B cell (primary cell): ENCODE results near the gene MAST2. TPM values are rescaled to one million over a fixed set of nuclear protein-coding genes. Genes with fewer than 3 reads are reported as not detected.

ENCODE experiments used
- ATAC-seq: fragments of 200-7000 bp; cut with Tn5 transposase; one replicate; pipeline ENCODE4 v1.10.0; 2021; ENCODE audit warnings: low read depth, mild to moderate bottlenecking, moderate number of reproducible peaks, moderate library complexity
- CTCF ChIA-PET: fragments of 350-600 bp; sonication (Branson Sonifier 250); formaldehyde crosslinking; loops from one replicate; lab custom pipeline; 2021; ENCODE audit warnings: antibody characterized with exemption, inconsistent platforms; lab: Charles Lee
- POLR2A ChIA-PET: fragments of 350-600 bp; sonication (Branson Sonifier 250); formaldehyde crosslinking; loops from one replicate; lab custom pipeline; 2021; ENCODE audit warnings: antibody characterized with exemption; lab: Charles Lee
- DNase-seq: peaks from one replicate; pipeline ENCODE4 v3.0.0; 2013
- H2AFZ ChIP-seq: 2 replicates; pipeline ENCODE4 v1.6.1; 2012; ENCODE audit warnings: mild to moderate bottlenecking, low read depth, low read length; ENCODE audit not compliant: insufficient read depth, poor library complexity, severe bottlenecking
- H3K27ac ChIP-seq, 2 donors: 1 replicate in 1 of 2; 2 replicates in 1 of 2; pipeline ENCODE4 v1.5.1; 2012 to 2013; ENCODE audit warnings: low read length in 2 of 2, mild to moderate bottlenecking in 2 of 2, moderate library complexity in 1 of 2
- H3K27me3 ChIP-seq, 4 experiments: fragments of 200-600 bp in 1 of 4; sonication (generic) in 1 of 4; replicated peaks in 1 of 4; 1 replicate in 2 of 4; 2 replicates in 2 of 4; pipeline versions ENCODE4 v1.6.1 to v1.7.0; 2013 to 2016; ENCODE audit warnings: low read length in 3 of 4, mild to moderate bottlenecking in 2 of 4, mixed read lengths in 1 of 4, moderate library complexity in 1 of 4; ENCODE audit not compliant: insufficient read depth in 4 of 4, control insufficient read depth in 3 of 4; ENCODE audit errors: control extremely low read depth in 1 of 4
- H3K36me3 ChIP-seq, 2 experiments: replicated peaks in 1 of 2; 1 replicate in 1 of 2; 2 replicates in 1 of 2; pipeline versions ENCODE4 v1.6.1 to v1.7.1; 2013; ENCODE audit warnings: low read length in 1 of 2; ENCODE audit not compliant: insufficient read depth in 2 of 2, control insufficient read depth in 1 of 2; ENCODE audit errors: control extremely low read depth in 1 of 2, extremely low read depth in 1 of 2
- H3K4me1 ChIP-seq, 2 donors: fragments of 200-600 bp in 1 of 2; sonication (generic) in 1 of 2; 1 replicate in 1 of 2; 2 replicates in 1 of 2; pipeline versions ENCODE4 v1.5.1 to v1.6.1; 2013 to 2017; ENCODE audit warnings: low read length in 2 of 2; ENCODE audit not compliant: control insufficient read depth in 2 of 2, insufficient read depth in 2 of 2
- H3K4me2 ChIP-seq: replicated peaks from 2 replicates; pipeline ENCODE3; 2012; ENCODE audit warnings: mild to moderate bottlenecking, low read depth, low read length; ENCODE audit not compliant: poor library complexity, severe bottlenecking
- H3K4me3 ChIP-seq, 5 experiments: fragments of 200-600 bp in 1 of 5; sonication (generic) in 1 of 5; 1 replicate in 3 of 5; 2 replicates in 2 of 5; pipeline versions ENCODE4 v1.5.1 to v1.7.0; 2011 to 2016; ENCODE audit warnings: low read length in 4 of 5, mild to moderate bottlenecking in 4 of 5, low read depth in 2 of 5, control low read depth in 1 of 5, moderate library complexity in 1 of 5; ENCODE audit not compliant: insufficient read depth in 1 of 5; ENCODE audit errors: control extremely low read depth in 1 of 5, extremely low read depth in 1 of 5
- H3K79me2 ChIP-seq: fragments of 200-600 bp; sonication (generic); one replicate; pipeline ENCODE4 v1.6.0; 2016; ENCODE audit warnings: low read length; ENCODE audit not compliant: control insufficient read depth, insufficient read depth
- H3K9ac ChIP-seq: fragments of 200-600 bp; sonication (generic); 2 replicates; pipeline ENCODE4 v1.6.1; 2017; ENCODE audit warnings: mild to moderate bottlenecking, low read length, moderate library complexity
- H3K9me3 ChIP-seq, 3 donors: one replicate each; pipeline versions ENCODE4 v1.6.1 to v1.7.1; 2013; ENCODE audit warnings: low read length in 2 of 3; ENCODE audit not compliant: control insufficient read depth in 2 of 3, insufficient read depth in 1 of 3; ENCODE audit errors: control extremely low read depth in 1 of 3
- H4K20me1 ChIP-seq: 2 replicates; pipeline ENCODE4 v1.6.0; 2012; ENCODE audit warnings: mild to moderate bottlenecking, low read length; ENCODE audit not compliant: insufficient read depth, control insufficient read depth, poor library complexity, severe bottlenecking
- H3K27ac Mint-ChIP-seq: one replicate; pipeline ENCODE4 v1.8.0; 2021; ENCODE audit warnings: mixed read lengths
- H3K27me3 Mint-ChIP-seq: one replicate; pipeline ENCODE4 v1.8.0; 2021; ENCODE audit warnings: mixed read lengths
- H3K4me1 Mint-ChIP-seq: one replicate; pipeline ENCODE4 v1.8.0; 2021; ENCODE audit warnings: mixed read lengths
- H3K4me3 Mint-ChIP-seq: one replicate; pipeline ENCODE4 v1.8.0; 2021; ENCODE audit warnings: mixed read lengths
- H3K9me3 Mint-ChIP-seq: one replicate; pipeline ENCODE4 v1.8.0; 2022; ENCODE audit warnings: mixed read lengths; ENCODE audit not compliant: insufficient read depth
- EZH2 ChIP-seq: IDR thresholded peaks from 2 replicates; pipeline ENCODE4 v1.6.1; 2012; ENCODE audit warnings: borderline replicate concordance, low read depth, mild to moderate bottlenecking, moderate library complexity, low read length; ENCODE audit not compliant: insufficient read depth, poor library complexity, severe bottlenecking
- WGBS: methylation state at CpG from one replicate; pipeline ENCODE4 v1.1.5; 2013; ENCODE audit warnings: missing lambda C conversion rate; ENCODE audit not compliant: insufficient coverage; 5-methylcytosine and 5-hydroxymethylcytosine counted together
- intact Hi-C: fragments of 100-400 bp; cut with micrococcal nuclease; formaldehyde crosslinking; loops from one replicate; pipeline ENCODE4 v1.10.0; 2022
- polyA plus RNA-seq: library from polyadenylated mRNA; depleted of rRNA; stranded (reverse); fragments of >200 nt; gene quantifications from 2 replicates; pipeline ENCODE4 v1.2.3, GENCODE V29; 2012
- total RNA-seq, 2 donors: library from RNA; stranded (reverse); fragments of 120-200 nt in 1 of 2; gene quantifications; 1 replicate in 1 of 2; 2 replicates in 1 of 2; pipeline versions ENCODE4 v1.2.3 to v1.2.4, GENCODE V29; 2013 to 2022
- TF ChIP-seq, protein P1 (sequence below): fragments of 200-600 bp; IDR thresholded peaks from one replicate; pipeline ENCODE4 v1.8.0; 2022; ENCODE audit warnings: antibody characterized with exemption, mild to moderate bottlenecking

Gene MAST2
- total and polyA plus RNA-seq, 2 donors (not counting 1 experiment from before 2014, with no cell fraction given), result 12.5 to 23.3 TPM

DNA sequence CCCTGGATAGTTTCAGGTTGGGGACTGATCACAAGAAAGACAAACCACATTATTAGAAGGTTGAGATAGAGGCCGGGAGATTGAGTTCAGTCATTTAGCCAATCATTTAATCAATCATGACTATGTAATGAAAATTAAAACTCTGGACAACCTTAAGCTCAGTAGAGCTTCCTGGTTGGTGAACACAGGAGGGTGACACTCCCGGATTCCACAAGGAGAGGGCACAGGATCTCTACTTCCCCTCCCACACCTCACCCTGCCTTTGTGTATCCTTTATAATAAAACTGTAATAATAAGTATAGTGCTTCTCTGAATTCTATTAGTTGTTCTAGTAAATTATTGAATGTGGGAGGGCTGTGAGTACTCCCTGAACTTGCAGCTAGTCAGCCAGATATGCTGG, 178.9 kb downstream of the MAST2 start:
- no peaks in the 10 kb centered on the region for H3K27me3 Mint-ChIP-seq
- Histone ChIP-seq H3K27me3 (no peaks in the 10 kb centered on the region), H3K4me3 (no peak overlapping the region), H4K20me1 (no peaks in the 10 kb centered on the region), H3K36me3 (no peaks in the 10 kb centered on the region), H3K27ac (no peak overlapping the region), H2AFZ (no peak overlapping the region), H3K9ac (no peak overlapping the region), H3K4me1 (no peaks in the 10 kb centered on the region), H3K79me2 (no peaks in the 10 kb centered on the region), H3K4me2 (no peak overlapping the region), H3K9me3 (peaks cover 0 to 4% (median 0%) of the 10 kb centered on the region in 3 donors)
- TF ChIP-seq, protein P1, sequence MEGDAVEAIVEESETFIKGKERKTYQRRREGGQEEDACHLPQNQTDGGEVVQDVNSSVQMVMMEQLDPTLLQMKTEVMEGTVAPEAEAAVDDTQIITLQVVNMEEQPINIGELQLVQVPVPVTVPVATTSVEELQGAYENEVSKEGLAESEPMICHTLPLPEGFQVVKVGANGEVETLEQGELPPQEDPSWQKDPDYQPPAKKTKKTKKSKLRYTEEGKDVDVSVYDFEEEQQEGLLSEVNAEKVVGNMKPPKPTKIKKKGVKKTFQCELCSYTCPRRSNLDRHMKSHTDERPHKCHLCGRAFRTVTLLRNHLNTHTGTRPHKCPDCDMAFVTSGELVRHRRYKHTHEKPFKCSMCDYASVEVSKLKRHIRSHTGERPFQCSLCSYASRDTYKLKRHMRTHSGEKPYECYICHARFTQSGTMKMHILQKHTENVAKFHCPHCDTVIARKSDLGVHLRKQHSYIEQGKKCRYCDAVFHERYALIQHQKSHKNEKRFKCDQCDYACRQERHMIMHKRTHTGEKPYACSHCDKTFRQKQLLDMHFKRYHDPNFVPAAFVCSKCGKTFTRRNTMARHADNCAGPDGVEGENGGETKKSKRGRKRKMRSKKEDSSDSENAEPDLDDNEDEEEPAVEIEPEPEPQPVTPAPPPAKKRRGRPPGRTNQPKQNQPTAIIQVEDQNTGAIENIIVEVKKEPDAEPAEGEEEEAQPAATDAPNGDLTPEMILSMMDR, result no peak
- TF ChIP-seq EZH2, result no peak
- CTCF ChIA-PET, result no interaction called here
- ATAC-seq (no peak), DNase-seq (no peak)
- no peak overlapping the region for H3K4me3 Mint-ChIP-seq
- no peak overlapping the region for H3K27ac Mint-ChIP-seq
- intact Hi-C loops, result no loop called here
- no peaks in the 10 kb centered on the region for H3K4me1 Mint-ChIP-seq
- no peaks in the 10 kb centered on the region for H3K9me3 Mint-ChIP-seq
- POLR2A ChIA-PET, result no interaction called here
- no CpG with 5 or more reads among the region's 2 CpGs for WGBS

DNA sequence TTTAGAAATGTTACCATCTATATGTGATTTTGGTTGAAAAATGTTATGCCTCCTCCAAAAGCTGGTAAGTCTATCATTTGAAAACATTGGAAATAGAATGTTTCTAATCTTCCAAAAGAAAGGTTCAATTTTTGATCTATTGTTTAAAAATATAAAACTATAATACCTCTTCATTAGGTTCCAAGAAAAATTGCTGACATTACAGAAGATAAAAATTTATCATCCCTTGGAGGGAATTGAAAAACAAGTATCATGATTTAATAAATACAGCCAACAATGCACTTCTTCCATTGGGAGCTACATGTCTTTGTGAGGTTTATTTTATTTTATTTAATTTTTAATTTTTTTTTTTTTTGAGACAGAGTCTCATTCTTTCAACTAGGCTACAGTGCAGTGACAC, 180.6 kb downstream of the MAST2 start:
- no peaks in the 10 kb centered on the region for H3K9me3 Mint-ChIP-seq
- Histone ChIP-seq H3K27me3 (no peaks in the 10 kb centered on the region), H3K27ac (no peak overlapping the region), H3K79me2 (no peaks in the 10 kb centered on the region), H3K4me3 (no peak overlapping the region), H4K20me1 (no peaks in the 10 kb centered on the region), H3K9ac (no peak overlapping the region), H3K4me2 (no peak overlapping the region), H2AFZ (no peak overlapping the region), H3K9me3 (peaks cover 0 to 4% (median 0%) of the 10 kb centered on the region in 3 donors), H3K4me1 (no peaks in the 10 kb centered on the region), H3K36me3 (no peaks in the 10 kb centered on the region)
- H3K4me3 Mint-ChIP-seq, result no peak overlapping the region
- intact Hi-C loops, result no loop called here
- H3K27ac Mint-ChIP-seq, result no peak overlapping the region
- no peak for DNase-seq
- TF ChIP-seq, protein P1, result no peak
- TF ChIP-seq EZH2, result no peak
- POLR2A ChIA-PET, result no interaction called here
- no peaks in the 10 kb centered on the region for H3K27me3 Mint-ChIP-seq
- no peak for ATAC-seq
- CTCF ChIA-PET, result no interaction called here
- no peaks in the 10 kb centered on the region for H3K4me1 Mint-ChIP-seq
